Esophagus muscularis mucosa (tissue), 4 donors: ENCODE measurements around the gene RAE1. TPM values are rescaled to one million over a fixed set of nuclear protein-coding genes. Genes with fewer than 3 reads are reported as not detected.

Experiments
- DNase-seq: peaks from one replicate; pipeline ENCODE4 v3.0.0-alpha.2; 2017; ENCODE audit errors: extremely low spot score
- H3K27ac ChIP-seq, 4 donors: fragments of 200-600 bp; sonication (generic); replicated peaks in 1 of 4; 1 replicate in 3 of 4; 2 replicates in 1 of 4; pipeline ENCODE4 v1.5.1; 2016 to 2019; ENCODE audit warnings: mild to moderate bottlenecking in 1 of 4
- H3K27me3 ChIP-seq, 4 donors: fragments of 200-600 bp; sonication (generic); one replicate each; pipeline versions ENCODE4 v1.5.1 to v1.6.0; 2016 to 2019
- H3K36me3 ChIP-seq, 4 donors: fragments of 200-600 bp; sonication (generic); one replicate each; pipeline ENCODE4 v1.5.1; 2016 to 2019
- H3K4me1 ChIP-seq, 4 donors: fragments of 200-600 bp; sonication (generic); one replicate each; pipeline ENCODE4 v1.5.1; 2016 to 2019
- H3K4me3 ChIP-seq, 4 donors: fragments of 200-600 bp; sonication (generic); 1 replicate in 2 of 4; 2 replicates in 2 of 4; pipeline ENCODE4 v1.5.1; 2016 to 2019; ENCODE audit warnings: mild to moderate bottlenecking in 4 of 4, moderate library complexity in 1 of 4
- H3K9me3 ChIP-seq, 4 donors: fragments of 200-600 bp; sonication (generic); 1 replicate in 3 of 4; 2 replicates in 1 of 4; pipeline ENCODE4 v1.5.1; 2016 to 2019
- CTCF ChIP-seq, 3 experiments: fragments of 200-600 bp in 2 of 3; fragments of 450-650 bp in 1 of 3; sonication (generic) in 2 of 3; IDR thresholded peaks; one replicate each; pipeline ENCODE4 v1.5.1; 2017 to 2019; ENCODE audit warnings: antibody characterized with exemption in 3 of 3, mild to moderate bottlenecking in 2 of 3, moderate library complexity in 1 of 3
- EP300 ChIP-seq: sonication (generic); formaldehyde crosslinking; IDR thresholded peaks from one replicate; pipeline ENCODE4 v1.6.1; 2017; ENCODE audit warnings: antibody characterized with exemption
- POLR2A ChIP-seq: fragments of 450-650 bp; IDR thresholded peaks from one replicate; pipeline ENCODE4 v1.6.1; 2017; ENCODE audit warnings: antibody characterized with exemption, moderate library complexity, mild to moderate bottlenecking, low read depth
- POLR2AphosphoS5 ChIP-seq, 2 donors: sonication (generic); formaldehyde crosslinking; IDR thresholded peaks; one replicate each; pipeline ENCODE4 v1.6.1; 2017; ENCODE audit warnings: antibody characterized with exemption in 2 of 2
- WGBS: methylation state at CpG from one replicate; pipeline ENCODE4 v1.1.5; 2018; 5-methylcytosine and 5-hydroxymethylcytosine counted together
- intact Hi-C: fragments of 100-400 bp; cut with DNase I; formaldehyde crosslinking; loops from one replicate; pipeline ENCODE4 v1.15.1; 2023
- total RNA-seq, 4 donors: library from RNA; depleted of rRNA; stranded (reverse); fragments of >200 nt; gene quantifications; one replicate each; pipeline versions ENCODE4 v1.1.0 to v1.2.1, GENCODE V29; 2016

The RAE1 gene
- total RNA-seq, 4 donors from 2014 or later, result 15.0 to 24.1 (median 21.5) TPM

- H3K4me1 ChIP-seq, result no peaks in the 10 kb centered on the region
Observed at GRCh38 chr20:57315083-57315975, 35.7 kb upstream of the RAE1 start.

GRCh38 chr20:57315976-57316480 lies 35.0 kb upstream of the RAE1 start:
- TF ChIP-seq CTCF (IDR thresholded peaks at IDR 0.05) (no peak), POLR2A (no peak), EP300 (no peak), POLR2AphosphoS5 (IDR thresholded peaks at IDR 0.05) (no peak)
- Histone ChIP-seq H3K36me3 (no peaks in the 10 kb centered on the region), H3K27me3 (no peaks in the 10 kb centered on the region), H3K9me3 (no peaks in the 10 kb centered on the region), H3K4me3 (no peak overlapping the region), H3K4me1 (no peaks in the 10 kb centered on the region), H3K27ac (no peak overlapping the region)
- intact Hi-C loops, result no loop called here
- peak; percentile 55 for DNase-seq
- over 99% methylated on average over 8 of the region's 8 CpGs for WGBS

More at GRCh38 chr20:57315083-57315975, 35.7 kb upstream of the RAE1 start:
- DNase-seq, result no peak
- H3K4me3 ChIP-seq, result no peak overlapping the region
- 81% methylated on average over 8 of the region's 8 CpGs for WGBS
- TF ChIP-seq CTCF (IDR thresholded peaks at IDR 0.05) (no peak), POLR2AphosphoS5 (IDR thresholded peaks at IDR 0.05) (no peak), POLR2A (no peak), EP300 (no peak)
- no peaks in the 10 kb centered on the region for H3K27me3 ChIP-seq
- no peaks in the 10 kb centered on the region for H3K36me3 ChIP-seq
- no peak overlapping the region for H3K27ac ChIP-seq
- intact Hi-C loops, result no loop called here
- no peaks in the 10 kb centered on the region for H3K9me3 ChIP-seq

- TF ChIP-seq POLR2A, result no peak
- TF ChIP-seq CTCF (IDR thresholded peaks at IDR 0.05), result no peak
- TF ChIP-seq EP300, result no peak
- no peak for TF ChIP-seq POLR2AphosphoS5 (IDR thresholded peaks at IDR 0.05)
- H3K27ac ChIP-seq, result no peak overlapping the region
- DNase-seq, result peak; percentile 88
- H3K4me3 ChIP-seq, result no peak overlapping the region
- no peaks in the 10 kb centered on the region for H3K36me3 ChIP-seq
- WGBS, result 84% methylated on average over 9 of the region's 9 CpGs
- intact Hi-C loops, result no loop called here
- H3K27me3 ChIP-seq, result peaks cover 0 to 5% (median 0%) of the 10 kb centered on the region in 4 donors
- no peaks in the 10 kb centered on the region for H3K9me3 ChIP-seq
- H3K4me1 ChIP-seq, result no peaks in the 10 kb centered on the region
Observed at GRCh38 chr20:57316795-57317201, 34.3 kb upstream of the RAE1 start.

- Histone ChIP-seq H3K27me3 (peaks cover 0 to 11% (median 0%) of the 10 kb centered on the region in 4 donors), H3K36me3 (no peaks in the 10 kb centered on the region), H3K4me3 (no peak overlapping the region), H3K4me1 (peaks cover 0 to 2% (median under 1%) of the 10 kb centered on the region in 4 donors), H3K27ac (no peak overlapping the region), H3K9me3 (no peaks in the 10 kb centered on the region)
- peak; percentile 66 for DNase-seq
- TF ChIP-seq CTCF (IDR thresholded peaks at IDR 0.05) (no peak), POLR2AphosphoS5 (IDR thresholded peaks at IDR 0.05) (no peak), EP300 (no peak), POLR2A (no peak)
- WGBS, result 93% methylated on average over 8 of the region's 8 CpGs
- intact Hi-C loops, result no loop called here
Observed at GRCh38 chr20:57317316-57317788, 33.7 kb upstream of the RAE1 start.
